Gastrocnemius medialis (tissue), 4 donors: Measurements from ENCODE around the gene SHC3. TPM values are rescaled to one million over a fixed set of nuclear protein-coding genes. Genes with fewer than 3 reads are reported as not detected.

Experiments used
- ATAC-seq, 2 donors: fragments of 150-250 bp; one replicate each; pipeline ENCODE4 v1.9.1; 2016
- DNase-seq, 2 donors: peaks; one replicate each; pipeline ENCODE4 v3.0.0-alpha.2; 2019
- H3K27ac ChIP-seq, 4 donors: fragments of 200-600 bp; sonication (generic); 1 replicate in 1 of 4; 2 replicates in 3 of 4; pipeline ENCODE4 v1.5.1; 2016 to 2018; ENCODE audit warnings: mild to moderate bottlenecking in 2 of 4, moderate library complexity in 1 of 4
- H3K27me3 ChIP-seq, 3 donors: fragments of 200-600 bp; sonication (generic) in 2 of 3; 1 replicate in 1 of 3; 2 replicates in 2 of 3; pipeline versions ENCODE4 v1.5.1 to v1.6.0; 2016 to 2019; ENCODE audit warnings: mild to moderate bottlenecking in 1 of 3, moderate library complexity in 1 of 3
- H3K36me3 ChIP-seq, 2 donors: fragments of 200-600 bp; sonication (generic) in 1 of 2; one replicate each; pipeline ENCODE4 v1.5.1; 2017 to 2018
- H3K4me1 ChIP-seq, 2 donors: fragments of 200-600 bp; sonication (generic) in 1 of 2; one replicate each; pipeline ENCODE4 v1.5.1; 2016 to 2017; ENCODE audit warnings: mild to moderate bottlenecking in 2 of 2
- H3K4me3 ChIP-seq, 4 donors: fragments of 200-600 bp; sonication (generic) in 3 of 4; 1 replicate in 1 of 4; 2 replicates in 3 of 4; pipeline ENCODE4 v1.5.1; 2016 to 2019; ENCODE audit warnings: mild to moderate bottlenecking in 2 of 4
- H3K9me3 ChIP-seq, 3 donors: fragments of 200-600 bp; sonication (generic) in 2 of 3; 1 replicate in 1 of 3; 2 replicates in 2 of 3; pipeline ENCODE4 v1.5.1; 2016 to 2019
- POLR2A ChIP-seq, 2 donors: fragments of 450-650 bp; IDR thresholded peaks; one replicate each; pipeline ENCODE4 v1.6.1; 2017; ENCODE audit warnings: antibody characterized with exemption in 2 of 2, mild to moderate bottlenecking in 2 of 2, moderate library complexity in 2 of 2
- in situ Hi-C, 4 donors: fragments of 200-750 bp; cut with MboI; loops; one replicate each; pipeline versions ENCODE4 v1.15.0 to v1.8.0; 2017; ENCODE audit warnings: low sequenced_read_pairs in 4 of 4
- intact Hi-C: fragments of 100-400 bp; cut with DNase I; formaldehyde crosslinking; loops from one replicate; pipeline ENCODE4 v1.15.1; 2023; ENCODE audit warnings: low total_unique reads
- total RNA-seq, 4 donors: library from RNA; depleted of rRNA; stranded (reverse); fragments of >200 nt; gene quantifications; one replicate each; pipeline versions ENCODE4 v1.1.0 to v1.2.3, GENCODE V29; 2016
- TF ChIP-seq, protein P1 (sequence below), 5 experiments: fragments of 450-650 bp in 3 of 5; fragments of 200-600 bp in 2 of 5; sonication (generic) in 2 of 5; IDR thresholded peaks in 4 of 5; conservative IDR thresholded peaks in 1 of 5; 1 replicate in 4 of 5; 2 replicates in 1 of 5; pipeline ENCODE4 v1.5.1; 2016 to 2019; ENCODE audit warnings: antibody characterized with exemption in 5 of 5, mild to moderate bottlenecking in 3 of 5, moderate library complexity in 3 of 5

The SHC3 gene
- total RNA-seq, 4 donors from 2014 or later = 0.09 to 0.29 (median 0.15) TPM; not detected in 1

DNA sequence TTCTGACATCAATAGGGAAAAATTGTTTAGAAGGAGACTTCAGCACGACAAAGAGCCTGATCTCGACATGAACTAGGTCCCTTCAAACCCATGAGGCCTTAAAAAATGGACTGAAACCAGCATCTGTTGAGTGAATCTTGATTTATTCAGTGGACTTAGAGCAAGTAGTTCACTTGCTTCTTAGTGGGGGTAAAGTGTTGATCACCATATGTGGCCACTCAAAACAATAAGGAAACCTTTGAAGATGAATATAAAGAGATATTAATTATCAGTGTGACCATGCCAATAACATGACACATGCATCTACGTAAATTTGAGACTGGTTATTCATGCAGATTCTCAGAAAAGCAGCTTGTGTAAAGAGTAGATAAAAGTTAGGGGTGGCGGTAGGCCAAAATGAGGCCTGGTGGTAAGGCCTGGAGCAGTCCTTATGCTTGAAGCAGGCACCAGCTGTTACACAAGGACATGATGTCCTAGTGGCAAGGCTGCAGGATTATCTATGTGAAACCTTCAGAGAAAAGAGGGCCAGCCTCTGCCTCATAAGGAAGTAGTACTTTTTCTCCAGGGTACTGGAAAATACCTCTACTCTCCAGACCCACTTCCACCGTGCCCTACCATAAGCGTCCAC is 126.0 kb downstream of the SHC3 start:
- H3K9me3 ChIP-seq = no peaks in the 10 kb centered on the region
- H3K27me3 ChIP-seq = no peaks in the 10 kb centered on the region
- ATAC-seq (no peak), DNase-seq (no peak)
- no peaks in the 10 kb centered on the region for H3K36me3 ChIP-seq
- in situ Hi-C loops = no loop called here
- no peaks in the 10 kb centered on the region for H3K4me1 ChIP-seq
- intact Hi-C loops = no loop called here
- H3K4me3 ChIP-seq = no peak overlapping the region
- TF ChIP-seq POLR2A (IDR thresholded peaks at IDR 0.05) = no peak
- H3K27ac ChIP-seq = no peak overlapping the region

DNA sequence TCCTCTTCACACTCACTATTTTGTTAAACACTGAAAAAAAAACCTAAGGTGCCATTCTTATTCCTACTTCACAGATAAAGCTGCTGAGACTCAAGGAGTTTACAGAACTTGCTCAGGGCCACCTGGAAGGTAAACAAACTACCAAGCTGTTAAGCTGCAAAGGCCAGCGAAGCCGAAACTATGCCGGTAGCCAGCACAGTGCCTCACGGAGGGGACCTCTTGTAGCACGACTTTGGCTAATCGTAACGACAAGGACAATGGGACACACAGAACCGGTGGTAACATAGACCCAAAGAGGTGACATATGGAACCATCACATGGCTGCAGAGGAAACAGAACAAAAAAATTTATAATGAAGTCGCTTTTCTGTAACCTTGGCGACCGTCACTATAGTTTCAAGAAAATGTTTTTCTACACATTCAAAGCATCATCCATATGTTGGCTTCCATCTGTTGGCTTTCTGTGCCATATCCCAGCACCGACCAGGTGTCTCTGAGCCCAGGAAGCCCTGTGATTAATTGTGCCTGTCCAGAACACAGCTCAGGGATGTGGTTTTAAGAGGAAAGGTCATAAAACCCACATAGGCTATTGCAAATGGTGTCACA is 127.1 kb downstream of the SHC3 start:
- no peaks in the 10 kb centered on the region for H3K27me3 ChIP-seq
- intact Hi-C loops (no loop called here), in situ Hi-C loops (no loop called here)
- no peaks in the 10 kb centered on the region for H3K4me1 ChIP-seq
- H3K36me3 ChIP-seq = no peaks in the 10 kb centered on the region
- no peak overlapping the region for H3K27ac ChIP-seq
- ATAC-seq (no peak), DNase-seq (no peak)
- no peaks in the 10 kb centered on the region for H3K9me3 ChIP-seq
- TF ChIP-seq, protein P1, sequence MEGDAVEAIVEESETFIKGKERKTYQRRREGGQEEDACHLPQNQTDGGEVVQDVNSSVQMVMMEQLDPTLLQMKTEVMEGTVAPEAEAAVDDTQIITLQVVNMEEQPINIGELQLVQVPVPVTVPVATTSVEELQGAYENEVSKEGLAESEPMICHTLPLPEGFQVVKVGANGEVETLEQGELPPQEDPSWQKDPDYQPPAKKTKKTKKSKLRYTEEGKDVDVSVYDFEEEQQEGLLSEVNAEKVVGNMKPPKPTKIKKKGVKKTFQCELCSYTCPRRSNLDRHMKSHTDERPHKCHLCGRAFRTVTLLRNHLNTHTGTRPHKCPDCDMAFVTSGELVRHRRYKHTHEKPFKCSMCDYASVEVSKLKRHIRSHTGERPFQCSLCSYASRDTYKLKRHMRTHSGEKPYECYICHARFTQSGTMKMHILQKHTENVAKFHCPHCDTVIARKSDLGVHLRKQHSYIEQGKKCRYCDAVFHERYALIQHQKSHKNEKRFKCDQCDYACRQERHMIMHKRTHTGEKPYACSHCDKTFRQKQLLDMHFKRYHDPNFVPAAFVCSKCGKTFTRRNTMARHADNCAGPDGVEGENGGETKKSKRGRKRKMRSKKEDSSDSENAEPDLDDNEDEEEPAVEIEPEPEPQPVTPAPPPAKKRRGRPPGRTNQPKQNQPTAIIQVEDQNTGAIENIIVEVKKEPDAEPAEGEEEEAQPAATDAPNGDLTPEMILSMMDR (IDR thresholded peaks at IDR 0.05 in 4 of 5, conservative IDR thresholded peaks at IDR 0.05 in 1 of 5) = no peak
- no peak for TF ChIP-seq POLR2A (IDR thresholded peaks at IDR 0.05)
- H3K4me3 ChIP-seq = no peak overlapping the region

DNA sequence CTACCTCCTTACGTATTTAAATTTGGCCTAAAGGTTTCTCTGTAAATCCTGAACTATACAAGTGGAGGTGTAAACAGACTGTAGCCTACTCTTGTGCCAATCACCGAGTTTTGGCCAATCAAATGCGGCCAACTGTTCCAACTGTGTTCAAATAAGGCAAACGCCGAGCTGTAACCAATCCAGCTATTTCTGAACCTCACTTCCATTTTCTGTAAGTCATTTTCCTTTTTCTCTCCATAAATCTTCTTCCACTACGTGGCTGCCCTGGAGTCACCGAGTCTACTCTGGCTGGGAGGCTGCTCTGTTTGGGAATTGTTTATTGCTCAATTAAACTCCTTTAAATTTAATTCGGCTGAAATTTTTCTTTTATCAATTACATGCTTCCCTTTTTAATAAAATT is 129.0 kb downstream of the SHC3 start:
- intact Hi-C loops = no loop called here
- in situ Hi-C loops = no loop called here

DNA sequence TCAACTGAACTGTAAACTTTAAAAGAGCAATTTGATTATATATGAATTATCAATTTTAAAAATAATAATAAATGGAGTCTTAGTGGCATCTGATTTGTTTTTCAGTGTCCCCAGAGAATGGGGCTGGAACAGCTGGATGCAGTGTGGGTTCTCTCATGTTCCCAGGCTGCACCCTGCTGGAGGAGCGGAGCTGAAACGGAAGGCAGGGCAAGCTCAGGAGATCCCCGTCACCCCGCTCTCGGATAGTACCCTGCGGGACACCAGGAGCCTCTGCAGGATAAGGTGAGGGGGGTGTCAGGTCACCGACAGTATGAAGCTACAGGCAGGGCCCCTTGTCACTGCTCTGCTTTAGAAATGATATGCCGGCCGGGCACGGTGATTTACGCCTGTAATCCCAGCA is 130.0 kb downstream of the SHC3 start:
- no peaks in the 10 kb centered on the region for H3K9me3 ChIP-seq
- ATAC-seq (no peak), DNase-seq (no peak)
- no peaks in the 10 kb centered on the region for H3K36me3 ChIP-seq
- TF ChIP-seq, protein P1 (IDR thresholded peaks at IDR 0.05 in 4 of 5, conservative IDR thresholded peaks at IDR 0.05 in 1 of 5) = no peak
- no peak for TF ChIP-seq POLR2A (IDR thresholded peaks at IDR 0.05)
- in situ Hi-C loops (no loop called here), intact Hi-C loops (no loop called here)
- H3K27me3 ChIP-seq = no peaks in the 10 kb centered on the region
- H3K4me3 ChIP-seq = no peak overlapping the region
- no peaks in the 10 kb centered on the region for H3K4me1 ChIP-seq
- H3K27ac ChIP-seq = no peak overlapping the region

More for the DNA sequence above, 129.0 kb downstream of the SHC3 start:
- no peak for TF ChIP-seq POLR2A (IDR thresholded peaks at IDR 0.05)
- TF ChIP-seq, protein P1 (IDR thresholded peaks at IDR 0.05 in 4 of 5, conservative IDR thresholded peaks at IDR 0.05 in 1 of 5) = no peak
- ATAC-seq (no peak), DNase-seq (no peak)
- Histone ChIP-seq H3K4me1 (no peaks in the 10 kb centered on the region), H3K27me3 (no peaks in the 10 kb centered on the region), H3K27ac (no peak overlapping the region), H3K9me3 (no peaks in the 10 kb centered on the region), H3K36me3 (no peaks in the 10 kb centered on the region), H3K4me3 (no peak overlapping the region)

DNA sequence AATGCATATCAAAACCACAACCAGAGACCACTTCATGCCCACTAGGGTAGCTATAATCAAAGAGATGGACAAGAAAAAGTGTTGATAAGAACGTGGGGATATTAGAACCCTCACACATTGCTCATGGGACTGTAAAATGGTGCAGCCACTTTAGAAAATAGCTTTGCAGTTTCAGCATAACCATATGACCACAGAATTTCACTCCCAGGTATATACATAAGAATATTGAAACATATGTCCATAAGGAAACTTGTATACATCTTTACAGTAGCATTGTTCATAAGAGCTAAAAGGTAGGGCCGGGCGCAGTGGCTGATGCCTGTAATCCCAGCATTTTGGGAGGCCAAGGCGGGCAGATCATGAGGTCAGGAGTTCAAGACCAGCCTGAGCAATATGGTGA is 131.0 kb downstream of the SHC3 start:
- H3K4me1 ChIP-seq = no peaks in the 10 kb centered on the region
- no peaks in the 10 kb centered on the region for H3K36me3 ChIP-seq
- in situ Hi-C loops = no loop called here
- no peaks in the 10 kb centered on the region for H3K9me3 ChIP-seq
- no peak for DNase-seq
- ATAC-seq = no peak
- no peak overlapping the region for H3K4me3 ChIP-seq
- no peak overlapping the region for H3K27ac ChIP-seq
- H3K27me3 ChIP-seq = no peaks in the 10 kb centered on the region
- intact Hi-C loops = no loop called here
- TF ChIP-seq, protein P1 (IDR thresholded peaks at IDR 0.05 in 4 of 5, conservative IDR thresholded peaks at IDR 0.05 in 1 of 5) = no peak
- TF ChIP-seq POLR2A (IDR thresholded peaks at IDR 0.05) = no peak
